Activated T-helper 1 cell treated with anti-CD3 and anti-CD28 coated beads, Interleukin-2, amount 50 U/mL, for 16 hours (primary cell): Measurements from ENCODE around the gene RFC3.
"Not testable (repeated sequence)": the region's sequence is repeated elsewhere in the genome, so short reads cannot be mapped to it uniquely, and the experiment has no call there.

Experiments used
- DNase-seq, 2 donors: peaks; one replicate each; pipeline ENCODE4 v3.0.0-alpha.2; 2020; ENCODE audit warnings: low read depth in 1 of 2, low spot score in 1 of 2

RFC3 gene

GRCh38 chr13:33806470-33807248 lies 11.3 kb upstream of the RFC3 start:
- DNase-seq: no peak

GRCh38 chr13:33812829-33813228 lies 5.1 kb upstream of the RFC3 start:
- not testable (repeated sequence) for DNase-seq

GRCh38 chr13:33815011-33815550 lies 2.9 kb upstream of the RFC3 start:
- no peak for DNase-seq

GRCh38 chr13:33816912-33817311 lies 1.0 kb upstream of the RFC3 start:
- no peak for DNase-seq

- no peak for DNase-seq
These were observed 442 bp upstream of the RFC3 start for GRCh38 chr13:33817513-33817900.

GRCh38 chr13:33825083-33825482 lies 7.1 kb downstream of the RFC3 start:
- DNase-seq: no peak

- DNase-seq: no peak
These were observed 9.2 kb downstream of the RFC3 start for GRCh38 chr13:33827139-33827538.

- DNase-seq: no peak
These were observed 10.6 kb downstream of the RFC3 start for GRCh38 chr13:33828431-33829129.

GRCh38 chr13:33832872-33833271 lies 14.9 kb downstream of the RFC3 start:
- DNase-seq: no peak

- no peak for DNase-seq
These were observed 20.7 kb downstream of the RFC3 start for GRCh38 chr13:33838647-33839046.

- no peak for DNase-seq
These were observed 22.5 kb downstream of the RFC3 start for GRCh38 chr13:33840402-33840801.

GRCh38 chr13:33842207-33842606 lies 24.3 kb downstream of the RFC3 start:
- DNase-seq: no peak

- DNase-seq: no peak
These were observed 25.0 kb downstream of the RFC3 start for GRCh38 chr13:33842986-33843385.

- no peak for DNase-seq
These were observed 27.8 kb downstream of the RFC3 start for GRCh38 chr13:33845572-33846302.

GRCh38 chr13:33846303-33847062 lies 28.5 kb downstream of the RFC3 start:
- DNase-seq: no peak

- no peak for DNase-seq
These were observed 31.3 kb downstream of the RFC3 start for GRCh38 chr13:33849211-33849610.

GRCh38 chr13:33855371-33855895 lies 37.5 kb downstream of the RFC3 start:
- DNase-seq: no peak

- DNase-seq: no peak
These were observed 41.8 kb downstream of the RFC3 start for GRCh38 chr13:33859691-33860303.

- no peak for DNase-seq
These were observed 42.6 kb downstream of the RFC3 start for GRCh38 chr13:33860526-33860925.

- no peak for DNase-seq
These were observed 44.1 kb downstream of the RFC3 start for GRCh38 chr13:33862016-33862415.
